ENCODE results near the gene ATXN7. TPM values are rescaled to one million over a fixed set of nuclear protein-coding genes. Genes with fewer than 3 reads are reported as not detected.

The ATXN7 gene
- total and polyA plus RNA-seq, 2 of the 4 experiments (the other 2 are of a cell fraction) = 8.6 to 13.6 TPM

DNA sequence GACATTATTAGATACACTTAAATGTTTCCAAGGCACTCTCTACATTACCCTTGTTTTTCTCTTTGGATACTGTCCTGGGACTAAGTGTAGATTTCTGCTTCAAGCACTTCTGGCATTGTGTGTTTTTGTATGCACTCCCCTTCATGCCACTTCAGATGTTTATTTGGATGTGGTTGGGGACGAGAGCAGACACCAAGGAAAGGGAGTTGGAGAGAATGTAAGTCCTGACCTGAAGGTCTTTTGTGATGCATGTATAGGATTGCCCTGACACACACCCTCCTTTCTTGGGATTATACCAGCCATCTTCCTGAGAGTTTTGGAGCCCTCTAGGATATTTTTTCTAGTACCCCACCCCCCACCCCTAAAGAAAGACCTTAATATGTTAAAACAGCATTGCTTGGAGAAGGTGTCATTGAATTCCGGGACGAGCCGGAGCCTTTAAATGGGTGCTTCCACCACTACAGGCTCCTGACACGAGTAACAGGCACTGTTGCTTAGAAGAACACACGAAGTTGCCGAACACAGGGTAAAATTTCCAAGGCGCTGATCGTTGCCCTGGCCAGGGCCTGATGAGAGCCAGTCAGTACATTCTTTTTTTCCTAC, 136.9 kb downstream of the ATXN7 start:
- no peak overlapping the region for H3K23ac ChIP-seq (ENCODE audit: low read depth, low read length)
- DNase-seq (peak; percentile 52), ATAC-seq (ENCODE audit: low read depth) (peak; percentile 68)
- no peak overlapping the region for H3K14ac ChIP-seq (replicated peaks; ENCODE audit: low read depth, low read length)
- H3K36me3 ChIP-seq (ENCODE audit: control insufficient read depth, insufficient read depth, low read length) = peaks cover 25% of the 10 kb centered on the region
- no peaks in the 10 kb centered on the region for H3K27me3 ChIP-seq (ENCODE audit: control insufficient read depth, insufficient read depth, low read length)
- intact Hi-C loops (cut with micrococcal nuclease) = no loop called here
- H3K9ac ChIP-seq (ENCODE audit: low read depth, low read length) = no peak overlapping the region
- POLR2A ChIA-PET (ENCODE audit: unreplicated experiment) = no interaction called here
- no peak overlapping the region for H2BK5ac ChIP-seq (ENCODE audit: low read depth, low read length, poor library complexity, severe bottlenecking)
- peaks cover 6% of the 10 kb centered on the region; the same call in 1 of the 2 replicates for H3K4me1 ChIP-seq (ENCODE audit: control insufficient read depth, insufficient read depth, low read length)
- no peak overlapping the region for H2BK120ac ChIP-seq (ENCODE audit: low read depth, low read length)
- H4K91ac ChIP-seq (ENCODE audit: insufficient read depth, low read depth, low read length) = no peak overlapping the region
- in situ Hi-C loops (cut with MboI; ENCODE audit: low sequenced_read_pairs) = no loop called here
- H2BK20ac ChIP-seq (ENCODE audit: low read depth, low read length) = no peak overlapping the region
- H3K18ac ChIP-seq (ENCODE audit: low read depth, low read length) = no peak overlapping the region
- CTCF ChIA-PET = interaction anchor here (0.6 kb wide), 1 partner anchor 179 kb away, joined by 5 read pairs; no protein-coding TSS in a partner anchor
- H2AK9ac ChIP-seq (replicated peaks; ENCODE audit: low read depth, low read length, poor library complexity) = no peak overlapping the region
- H4K5ac ChIP-seq (ENCODE audit: low read depth, low read length) = no peak overlapping the region
- TF ChIP-seq BHLHE40 (IDR thresholded peaks at IDR 0.05; ENCODE audit: low read depth, low read length) = no peak
- no peak for TF ChIP-seq RFX5 (IDR thresholded peaks at IDR 0.05; ENCODE audit: low read depth, low read length)
- TF ChIP-seq POLR2A (IDR thresholded peaks at IDR 0.05; ENCODE audit: low read depth, low read length) = no peak
- TF ChIP-seq, protein P1, sequence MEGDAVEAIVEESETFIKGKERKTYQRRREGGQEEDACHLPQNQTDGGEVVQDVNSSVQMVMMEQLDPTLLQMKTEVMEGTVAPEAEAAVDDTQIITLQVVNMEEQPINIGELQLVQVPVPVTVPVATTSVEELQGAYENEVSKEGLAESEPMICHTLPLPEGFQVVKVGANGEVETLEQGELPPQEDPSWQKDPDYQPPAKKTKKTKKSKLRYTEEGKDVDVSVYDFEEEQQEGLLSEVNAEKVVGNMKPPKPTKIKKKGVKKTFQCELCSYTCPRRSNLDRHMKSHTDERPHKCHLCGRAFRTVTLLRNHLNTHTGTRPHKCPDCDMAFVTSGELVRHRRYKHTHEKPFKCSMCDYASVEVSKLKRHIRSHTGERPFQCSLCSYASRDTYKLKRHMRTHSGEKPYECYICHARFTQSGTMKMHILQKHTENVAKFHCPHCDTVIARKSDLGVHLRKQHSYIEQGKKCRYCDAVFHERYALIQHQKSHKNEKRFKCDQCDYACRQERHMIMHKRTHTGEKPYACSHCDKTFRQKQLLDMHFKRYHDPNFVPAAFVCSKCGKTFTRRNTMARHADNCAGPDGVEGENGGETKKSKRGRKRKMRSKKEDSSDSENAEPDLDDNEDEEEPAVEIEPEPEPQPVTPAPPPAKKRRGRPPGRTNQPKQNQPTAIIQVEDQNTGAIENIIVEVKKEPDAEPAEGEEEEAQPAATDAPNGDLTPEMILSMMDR (conservative IDR thresholded peaks at IDR 0.05; ENCODE audit: low read depth, low read length) = no peak
- TF ChIP-seq NFE2L2 (IDR thresholded peaks at IDR 0.05; ENCODE audit: low read depth, low read length) = no peak
- no peak for TF ChIP-seq CHD1 (IDR thresholded peaks at IDR 0.05; ENCODE audit: low read depth, low read length)
- TF ChIP-seq MAFK (IDR thresholded peaks at IDR 0.05; ENCODE audit: low read depth, low read length) = no peak
- TF ChIP-seq SMC3 (IDR thresholded peaks at IDR 0.05; ENCODE audit: low read depth, low read length) = no peak
- TF ChIP-seq MXI1 (IDR thresholded peaks at IDR 0.05; ENCODE audit: borderline replicate concordance, low read depth, low read length) = no peak
- no peak for TF ChIP-seq RAD21 (IDR thresholded peaks at IDR 0.05; ENCODE audit: low read length)
- no peak for TF ChIP-seq MAZ (IDR thresholded peaks at IDR 0.05; ENCODE audit: borderline replicate concordance, low read depth, low read length)
- no peak for TF ChIP-seq FOS (IDR thresholded peaks at IDR 0.05; ENCODE audit: low read depth, low read length)
- TF ChIP-seq, protein P2, sequence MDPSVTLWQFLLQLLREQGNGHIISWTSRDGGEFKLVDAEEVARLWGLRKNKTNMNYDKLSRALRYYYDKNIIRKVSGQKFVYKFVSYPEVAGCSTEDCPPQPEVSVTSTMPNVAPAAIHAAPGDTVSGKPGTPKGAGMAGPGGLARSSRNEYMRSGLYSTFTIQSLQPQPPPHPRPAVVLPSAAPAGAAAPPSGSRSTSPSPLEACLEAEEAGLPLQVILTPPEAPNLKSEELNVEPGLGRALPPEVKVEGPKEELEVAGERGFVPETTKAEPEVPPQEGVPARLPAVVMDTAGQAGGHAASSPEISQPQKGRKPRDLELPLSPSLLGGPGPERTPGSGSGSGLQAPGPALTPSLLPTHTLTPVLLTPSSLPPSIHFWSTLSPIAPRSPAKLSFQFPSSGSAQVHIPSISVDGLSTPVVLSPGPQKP (IDR thresholded peaks at IDR 0.05; ENCODE audit: borderline replicate concordance, low read depth, low read length) = no peak
- WGBS, 2 experiments (ENCODE audit: extremely low coverage in 2 of 2, insufficient read length in 1 of 2) = no CpG with 5 or more reads among the region's 9 CpGs
- H3K4me3 ChIP-seq (ENCODE audit: insufficient read depth, low read depth, low read length) = no peak overlapping the region
- no peak overlapping the region for H2AK5ac ChIP-seq (ENCODE audit: low read depth, low read length)
- H3K9me1 ChIP-seq (ENCODE audit: insufficient read depth, low read length) = peaks cover 16% of the 10 kb centered on the region
- H4K20me1 ChIP-seq (ENCODE audit: insufficient read depth, low read length) = peaks cover 7% of the 10 kb centered on the region; the same call in 1 of the 2 replicates
- no peak overlapping the region for H3K56ac ChIP-seq (ENCODE audit: extremely low read depth, insufficient read depth, low read length)
- BruUV-seq (replicated peaks) = TSS peak; percentile 18
- H3K4ac ChIP-seq (ENCODE audit: low read depth, low read length) = no peak overlapping the region
- no peak overlapping the region for H3K27ac ChIP-seq (ENCODE audit: insufficient read depth, low read length)
- dilution Hi-C loops (cut with HindIII; ENCODE audit: low sequenced_read_pairs, unreplicated experiment) = no loop called here
- no peak overlapping the region for H3K4me2 ChIP-seq (ENCODE audit: low read depth, low read length)
- no peak overlapping the region for H2AFZ ChIP-seq (replicated peaks; ENCODE audit: low read length, poor library complexity)
- no peaks in the 10 kb centered on the region for H3K9me3 ChIP-seq (ENCODE audit: control insufficient read depth, insufficient read depth, low read length)
- H2BK15ac ChIP-seq (ENCODE audit: low read depth, low read length) = no peak overlapping the region
- H4K8ac ChIP-seq (ENCODE audit: low read depth in 2 of 2, low read length in 2 of 2) = no peak overlapping the region
- peaks cover 18 to 46% of the 10 kb centered on the region in 2 experiments for H3K79me1 ChIP-seq (ENCODE audit: low read depth in 1 of 2, low read length in 2 of 2)
